CD4-positive, alpha-beta T cell treated with Interleukin-17A for 4 hours (primary cell): ENCODE results near the gene TPMT.
A peak's percentile ranks its signal among the peaks of the same experiment; 100 is the strongest.
"Not testable (repeated sequence)": the region's sequence is repeated elsewhere in the genome, so short reads cannot be mapped to it uniquely, and the experiment has no call there.

Source experiments
- DNase-seq: peaks from one replicate; pipeline ENCODE4 v3.0.0-alpha.2; 2020; ENCODE audit warnings: mixed read lengths

Gene TPMT

DNA sequence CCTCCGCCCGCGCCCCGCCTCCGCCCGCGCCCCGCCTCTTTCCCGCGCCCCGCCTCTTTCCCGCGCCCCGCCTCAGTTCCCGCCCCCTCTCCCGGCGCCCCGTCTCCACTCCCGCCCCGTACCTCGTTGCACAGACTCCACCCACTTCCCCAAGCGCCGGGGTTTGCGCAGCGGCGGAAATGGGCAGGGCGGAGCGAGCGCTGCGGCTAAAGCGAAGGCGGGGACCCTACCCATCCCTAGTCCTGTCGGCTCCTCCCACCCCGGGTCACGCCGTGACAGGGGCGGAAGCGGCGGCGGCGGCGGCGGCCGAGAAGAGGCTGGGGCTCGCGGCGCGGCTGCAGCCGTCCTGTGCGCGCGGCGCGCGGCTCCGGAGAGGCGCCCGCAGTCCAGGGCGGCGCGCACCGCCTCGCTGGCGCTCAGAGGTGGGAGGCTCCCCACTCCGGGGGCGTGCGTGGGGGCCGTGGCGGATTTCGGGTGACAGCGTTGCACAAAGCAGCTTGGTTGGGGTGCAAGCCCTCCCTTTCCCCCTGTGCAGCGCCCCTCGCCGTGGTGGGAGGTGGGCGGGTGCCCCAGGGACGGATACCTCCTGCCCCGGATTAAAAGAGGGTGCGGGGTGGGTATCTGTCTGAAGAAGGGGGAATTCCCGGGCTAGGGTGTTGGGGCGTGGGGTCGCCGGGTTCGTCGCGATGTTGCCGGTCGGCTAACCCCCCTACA, 430 bp upstream of the TPMT start, which contains the start of gene KDM1B:
KDM1B (plus strand) TSS at position 273 of the 714 bp plus-strand sequence. CDS start 4,474 bp downstream, outside the sequence.
- peak; percentile 98 for DNase-seq

DNA sequence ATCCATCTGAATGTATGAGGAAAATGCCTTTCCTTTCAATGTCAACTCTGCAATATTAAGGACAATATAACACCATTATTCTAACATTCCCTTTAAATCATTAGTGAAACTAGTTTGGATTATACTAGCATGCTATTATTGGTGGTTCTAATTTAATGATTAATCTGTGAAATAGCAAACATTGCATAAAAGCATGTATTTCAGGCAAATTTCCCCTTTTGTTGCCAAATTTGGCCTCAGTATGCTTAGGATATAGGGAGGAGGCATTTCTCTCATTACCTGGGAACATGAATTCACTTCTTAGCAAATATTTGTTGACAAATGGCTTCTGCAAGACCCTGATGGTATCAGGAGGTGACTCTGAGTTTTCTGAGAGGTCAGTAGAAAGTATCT, 1.6 kb downstream of the TPMT start:
- no peak for DNase-seq

DNA sequence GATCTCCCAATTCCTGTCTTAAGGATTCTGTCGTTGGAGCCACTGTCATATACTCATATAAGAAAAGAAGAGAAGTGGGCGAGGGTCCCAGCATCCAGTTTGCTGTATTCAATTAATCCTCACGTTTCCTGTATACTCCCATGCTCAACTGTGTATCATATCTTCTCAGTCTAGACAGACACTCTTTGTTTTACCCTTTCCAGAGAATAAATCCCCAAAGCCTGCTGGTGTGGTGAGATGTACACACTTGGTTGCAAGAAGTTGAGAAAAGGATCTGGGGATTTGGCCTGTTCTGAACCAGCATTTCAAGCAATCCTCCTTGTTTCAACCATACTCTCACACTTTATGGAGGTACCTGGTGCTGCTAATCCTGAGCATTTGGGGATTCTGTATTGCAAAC, 3.1 kb downstream of the TPMT start:
- DNase-seq, result no peak

DNA sequence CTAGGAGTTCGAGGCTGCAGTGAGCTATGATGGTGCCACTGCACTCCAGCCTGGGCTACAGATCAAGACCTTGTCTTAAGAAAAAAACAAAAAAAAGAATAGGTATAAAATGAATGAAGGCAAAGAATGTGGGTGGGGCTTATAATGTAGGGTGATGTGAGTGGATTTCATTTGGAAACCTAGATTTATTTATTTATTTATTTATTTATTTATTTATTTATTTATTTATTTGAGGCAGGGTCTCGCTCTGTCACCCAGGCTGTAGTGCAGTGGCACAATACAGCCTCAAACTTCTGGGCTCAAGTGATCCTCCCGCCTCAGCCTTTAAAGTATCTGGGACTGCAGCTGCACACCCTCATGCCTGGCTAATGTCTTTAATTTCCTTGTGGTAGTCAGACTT, 3.5 kb downstream of the TPMT start:
- DNase-seq, result not testable (repeated sequence)

DNA sequence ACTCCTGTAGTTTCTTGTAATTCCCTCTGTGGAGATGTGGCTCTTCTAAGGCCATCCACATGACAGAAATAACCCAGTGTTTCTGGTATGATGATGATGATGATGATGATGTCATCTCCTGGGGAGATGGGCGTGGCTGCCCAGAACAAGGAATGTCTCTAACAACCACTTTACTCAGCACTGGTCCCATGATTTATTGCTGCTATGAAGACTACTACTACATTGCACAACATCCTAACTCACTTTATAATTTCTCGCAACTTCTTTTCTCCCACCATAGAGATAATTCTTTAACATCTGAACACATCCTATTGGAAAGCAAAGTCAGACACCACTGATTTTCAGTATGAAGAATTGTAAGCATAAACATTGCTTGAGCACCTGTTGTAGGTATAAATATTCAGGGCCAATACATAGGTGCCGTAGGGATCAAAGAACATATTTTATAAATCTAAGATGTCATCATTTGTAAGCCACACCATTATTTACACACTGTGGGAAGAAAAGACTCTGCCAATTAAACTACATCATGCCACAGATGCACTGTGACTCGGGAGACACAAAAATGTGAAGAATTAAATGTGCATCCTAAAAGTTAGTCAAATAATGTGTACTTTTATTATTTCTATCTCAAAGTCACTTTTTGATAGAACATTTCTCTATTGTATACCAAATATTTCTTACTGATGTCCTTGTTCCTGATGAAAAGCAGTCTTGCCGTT, 6.4 kb downstream of the TPMT start:
- DNase-seq, result no peak

DNA sequence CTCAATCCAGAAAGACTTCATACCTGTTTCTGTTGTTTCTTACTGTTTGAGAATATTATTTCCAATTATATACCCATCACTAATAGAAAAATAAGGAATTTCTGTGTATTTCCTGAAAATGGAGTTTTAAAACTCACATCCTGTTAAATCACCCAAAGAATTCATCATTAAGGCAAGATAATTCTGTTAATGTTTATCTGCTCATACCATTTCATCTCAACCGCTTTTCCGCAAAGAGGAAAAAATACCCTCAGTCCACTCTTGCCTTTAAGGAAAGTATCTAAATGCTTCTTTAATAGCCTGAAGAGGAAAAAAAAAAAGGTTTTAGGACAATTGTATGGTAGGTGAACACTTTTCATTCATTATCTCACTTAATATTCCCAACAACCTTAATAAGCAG, 7.3 kb downstream of the TPMT start:
- DNase-seq, result no peak

DNA sequence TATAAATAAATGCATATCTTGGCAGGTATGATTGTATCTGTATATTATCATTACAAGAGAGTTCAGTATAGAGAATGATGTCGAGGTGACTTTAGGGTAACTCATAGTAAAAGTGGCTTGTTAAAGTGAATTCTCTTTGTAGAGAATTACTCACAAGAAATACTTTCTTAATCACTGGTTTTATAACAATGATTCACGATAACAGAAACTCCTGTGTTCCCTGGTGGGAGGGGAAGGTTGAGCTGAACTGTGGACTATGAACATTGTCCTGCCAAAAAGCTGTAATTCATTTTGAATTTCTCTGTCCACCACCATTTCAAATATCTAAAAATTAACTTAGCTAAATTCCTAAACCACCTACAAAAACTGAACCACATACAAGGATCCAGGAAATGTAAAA, 7.7 kb downstream of the TPMT start:
- DNase-seq, result no peak

DNA sequence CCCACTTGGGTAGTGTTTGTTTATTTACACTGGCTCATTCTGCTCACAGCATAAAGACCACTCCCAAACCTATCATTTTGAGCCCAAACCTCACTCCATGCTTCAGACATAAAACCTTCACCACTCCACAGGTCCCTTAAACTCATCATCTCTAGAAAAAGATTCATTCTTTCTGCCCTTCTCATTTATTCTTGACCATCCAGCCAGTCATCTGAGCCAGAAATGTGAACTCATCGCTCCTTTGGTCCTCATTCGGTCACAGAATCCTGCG, 12.4 kb downstream of the TPMT start:
- no peak for DNase-seq

DNA sequence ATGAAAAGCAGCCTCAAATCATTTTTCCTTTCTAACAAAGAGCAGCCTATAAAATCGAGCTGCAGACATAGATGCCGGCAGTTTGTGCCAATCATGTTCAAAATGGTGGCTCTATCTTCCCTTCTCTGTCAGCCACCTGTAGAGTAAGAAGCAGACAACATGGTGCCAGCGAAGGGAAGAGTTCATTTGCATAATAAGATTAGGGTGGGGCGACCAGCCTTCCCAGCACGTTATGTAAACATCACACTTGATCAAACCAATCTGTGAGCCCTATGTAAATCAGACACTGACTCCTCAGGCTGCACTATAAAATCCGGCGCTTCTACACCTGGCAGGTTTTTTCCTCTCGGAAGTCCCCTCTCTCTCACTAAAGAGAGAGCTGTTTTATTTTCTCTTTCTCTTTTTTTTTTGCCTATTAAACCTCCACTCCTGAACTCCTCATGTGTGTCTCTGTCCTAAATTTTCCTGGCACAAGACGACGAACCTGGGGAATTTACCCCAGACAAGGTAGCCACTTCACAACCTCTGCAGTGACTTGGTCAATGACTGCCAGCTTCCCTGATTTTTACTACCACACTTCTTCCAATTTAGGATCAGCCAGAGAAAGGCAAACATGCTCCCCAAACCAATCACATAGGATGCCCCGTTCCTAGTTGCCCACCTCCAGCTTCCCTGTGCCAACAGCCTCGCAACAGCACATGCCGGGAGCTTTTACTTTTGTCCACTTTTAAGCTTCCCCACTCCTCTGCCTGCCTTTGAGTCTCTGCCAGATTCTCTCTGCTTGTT, 12.9 kb downstream of the TPMT start:
- DNase-seq, result no peak

DNA sequence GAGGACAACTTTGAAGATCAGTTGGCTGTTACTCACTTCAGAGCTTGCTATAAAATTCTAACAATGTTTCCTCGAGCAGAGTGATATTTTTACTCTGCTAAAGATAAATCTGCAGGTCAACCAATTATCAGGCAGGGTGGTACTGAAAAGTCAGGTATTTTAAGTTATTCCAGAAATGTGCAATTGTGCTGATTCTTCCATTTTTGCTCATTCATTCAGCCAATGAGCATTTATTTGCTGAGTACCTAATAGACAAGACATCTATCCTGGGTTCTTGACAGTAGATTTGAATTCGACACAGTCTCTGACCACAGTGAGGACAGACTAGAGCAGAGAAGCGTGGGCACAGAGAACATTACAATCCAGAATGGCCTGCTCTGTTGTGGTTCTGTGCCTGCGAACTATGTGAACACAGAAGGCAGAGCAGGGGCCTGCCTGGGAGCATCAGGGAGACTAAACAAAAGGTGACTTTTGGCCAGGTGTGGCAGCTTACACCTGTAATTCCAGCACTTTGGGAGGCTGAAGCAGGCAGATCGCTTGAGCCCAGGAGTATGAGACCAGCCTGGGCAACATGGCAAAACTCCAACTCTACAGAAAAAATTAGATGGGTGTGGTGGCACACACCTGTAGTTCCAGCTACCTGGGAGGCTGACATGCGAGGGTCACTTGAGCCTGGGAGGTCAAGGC, 14.8 kb downstream of the TPMT start:
- DNase-seq, result no peak

DNA sequence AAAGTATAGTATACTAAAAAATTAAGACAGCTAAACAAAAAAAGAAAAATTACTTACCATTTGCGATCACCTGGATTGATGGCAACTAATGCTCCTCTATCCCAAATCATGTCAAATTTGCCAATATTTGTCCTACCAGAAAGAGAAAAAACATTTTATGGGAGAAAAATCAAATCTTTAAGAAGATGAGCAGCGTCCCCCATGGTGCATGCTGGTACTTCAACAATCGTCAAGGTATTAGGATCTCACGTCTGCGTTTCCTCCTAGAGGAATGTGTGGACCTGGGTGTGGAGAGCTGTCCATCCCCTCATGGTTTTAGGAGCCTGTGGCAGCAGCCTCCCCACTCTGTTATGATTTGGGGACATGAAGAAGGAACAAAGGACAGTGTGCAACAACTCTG, 16.0 kb downstream of the TPMT start:
- DNase-seq, result no peak

DNA sequence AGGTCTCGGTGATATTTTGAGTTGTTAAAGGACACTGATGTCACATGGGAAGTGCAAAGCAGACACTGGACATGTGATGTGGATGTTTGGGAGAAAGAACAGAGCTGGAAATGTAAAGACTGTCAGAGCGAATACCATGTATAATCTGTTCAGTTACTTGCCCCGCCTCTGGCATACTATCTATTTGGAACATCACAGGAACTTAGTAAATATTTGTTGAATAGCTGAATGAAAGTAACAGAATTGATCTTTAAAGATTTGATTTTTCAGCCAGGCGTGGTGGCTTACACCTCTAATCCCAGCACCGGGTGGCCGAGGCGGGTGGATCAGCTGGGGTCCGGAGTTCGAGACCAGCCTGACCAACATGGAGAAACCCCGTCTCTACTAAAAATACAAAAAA, 18.6 kb downstream of the TPMT start:
- no peak for DNase-seq

DNA sequence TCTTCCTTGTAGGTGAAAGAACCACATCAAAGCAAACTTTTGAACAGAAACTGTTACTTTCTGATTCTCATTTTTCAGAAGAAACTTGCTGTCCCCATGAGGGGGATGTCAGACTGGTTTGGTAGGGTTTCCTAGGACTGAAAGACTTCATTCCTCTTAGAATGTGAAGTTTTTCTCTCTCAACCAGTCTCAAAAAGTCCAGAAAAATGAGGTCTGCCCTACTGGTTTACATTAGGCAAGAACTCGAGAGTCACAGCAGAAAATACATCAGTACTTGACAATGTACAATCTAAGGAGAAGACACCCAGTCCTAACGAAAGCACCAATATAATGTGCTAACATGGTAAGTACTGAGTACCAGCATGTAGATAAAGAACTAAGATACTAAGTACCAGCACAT, 19.7 kb downstream of the TPMT start:
- no peak for DNase-seq

DNA sequence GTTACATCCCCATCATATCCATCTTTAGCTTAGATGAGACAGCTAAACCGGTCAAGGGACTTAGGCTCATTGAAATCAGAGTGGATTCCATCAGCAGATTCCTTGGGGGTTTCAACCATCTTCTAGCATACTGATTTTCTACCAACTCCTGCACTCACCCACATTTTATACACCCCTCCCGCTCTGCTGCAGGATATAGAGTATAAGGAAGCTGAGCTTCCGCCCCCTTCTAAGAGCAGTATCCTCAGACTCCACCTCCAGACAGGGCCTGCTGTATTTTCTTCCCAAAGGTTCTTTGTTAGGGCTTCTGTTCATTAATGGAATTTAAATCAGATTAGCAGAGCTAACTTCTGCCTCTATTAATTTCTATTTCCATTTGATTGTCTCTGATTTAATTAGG, 22.5 kb downstream of the TPMT start:
- no peak for DNase-seq

DNA sequence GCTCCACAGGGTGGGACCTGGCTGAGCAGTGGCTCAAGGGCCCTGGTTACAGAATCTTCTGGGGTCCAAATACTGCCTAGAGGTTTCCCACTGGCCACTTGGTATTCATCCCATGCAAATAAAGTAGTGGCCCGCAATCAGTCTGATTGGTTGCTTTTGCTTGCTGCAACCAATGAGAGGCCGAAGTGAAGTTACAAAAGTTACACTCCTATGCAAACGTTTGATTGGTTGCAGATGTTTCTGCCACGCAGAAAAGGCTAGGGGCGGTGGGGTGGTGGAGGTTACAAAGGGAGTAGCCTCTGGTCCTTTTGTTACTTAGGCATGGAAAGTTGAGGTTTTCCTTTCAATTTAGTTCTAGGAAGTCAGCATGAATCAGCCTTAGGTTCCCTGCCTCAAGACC, 28.8 kb downstream of the TPMT start:
- DNase-seq, result no peak

DNA sequence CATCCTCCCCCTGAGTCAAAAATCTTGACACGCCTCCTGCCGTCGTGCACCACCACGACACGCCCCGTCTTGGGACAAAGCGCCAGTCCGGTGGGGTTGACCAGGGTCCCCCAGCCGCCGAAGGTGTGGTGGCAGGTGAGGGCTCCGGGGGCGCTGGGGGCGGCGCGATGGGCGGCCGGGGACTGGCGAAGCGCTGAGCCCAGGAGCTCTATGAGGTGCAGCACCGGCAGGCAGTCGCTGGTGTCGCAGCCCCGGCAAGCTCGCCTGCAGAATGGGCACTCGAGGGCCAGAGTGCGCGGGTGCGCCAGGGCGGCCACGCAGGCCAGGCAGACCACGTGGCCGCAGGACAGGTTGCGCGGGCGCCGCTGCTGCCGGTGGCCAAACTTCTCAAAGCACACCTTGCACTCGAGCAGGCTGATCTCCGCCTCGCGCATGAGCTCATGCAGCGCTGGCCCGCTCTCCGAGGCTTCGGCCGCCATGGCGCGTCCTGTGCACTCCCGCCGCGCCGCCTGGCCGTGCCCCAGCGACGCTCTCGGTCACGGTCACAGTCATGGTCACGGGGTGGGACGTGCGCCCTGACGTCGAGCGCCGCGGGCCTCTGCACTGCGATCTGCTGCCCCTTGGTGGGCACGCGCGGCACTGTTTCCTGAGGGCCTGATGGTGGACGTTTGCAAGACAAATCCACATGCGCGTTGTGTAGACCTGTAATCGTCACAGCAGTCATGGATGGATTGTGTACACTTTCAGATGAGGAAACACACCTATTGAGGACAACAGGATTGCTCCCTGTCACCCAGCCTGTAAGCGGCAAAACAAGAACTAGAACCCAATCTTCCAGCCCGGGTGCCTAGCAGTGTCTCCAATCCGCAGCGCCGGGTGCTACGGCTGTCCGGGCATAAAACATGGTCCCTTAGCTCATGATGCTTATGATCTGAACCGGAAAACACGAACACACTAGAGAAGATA, 32.5 kb downstream of the TPMT start, which contains the start of gene NHLRC1:
NHLRC1 (minus strand) TSS at position 550 of the 966 bp plus-strand sequence; CDS start at position 479, 71 bp downstream.
- DNase-seq, result peak; percentile 74

DNA sequence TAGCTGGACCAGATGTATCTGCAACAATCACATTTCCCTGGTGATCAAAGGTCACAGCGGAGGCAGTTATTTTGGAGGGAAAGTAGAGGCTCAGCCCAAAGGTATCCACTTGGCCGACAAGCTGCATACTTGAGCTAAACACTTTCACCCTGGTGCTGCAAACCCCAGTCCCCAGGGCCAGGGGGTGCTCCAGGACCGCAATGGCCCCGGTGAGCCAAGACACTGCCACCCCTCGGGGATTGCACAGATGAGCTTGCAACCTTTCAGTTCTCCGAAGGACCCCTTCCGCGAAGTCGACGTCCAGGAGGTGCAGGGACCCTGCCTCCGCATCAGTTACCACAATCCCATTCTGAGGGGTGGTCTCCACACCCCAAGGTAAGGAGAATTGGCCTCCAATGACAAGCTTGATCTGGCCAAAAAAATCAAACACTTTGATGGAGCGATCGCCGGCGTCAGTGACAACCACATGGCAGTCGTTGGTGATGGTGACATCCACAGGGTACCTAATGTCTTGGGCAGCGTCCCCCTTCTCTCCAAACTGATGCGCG, 33.2 kb downstream of the TPMT start:
- DNase-seq, result no peak

DNA sequence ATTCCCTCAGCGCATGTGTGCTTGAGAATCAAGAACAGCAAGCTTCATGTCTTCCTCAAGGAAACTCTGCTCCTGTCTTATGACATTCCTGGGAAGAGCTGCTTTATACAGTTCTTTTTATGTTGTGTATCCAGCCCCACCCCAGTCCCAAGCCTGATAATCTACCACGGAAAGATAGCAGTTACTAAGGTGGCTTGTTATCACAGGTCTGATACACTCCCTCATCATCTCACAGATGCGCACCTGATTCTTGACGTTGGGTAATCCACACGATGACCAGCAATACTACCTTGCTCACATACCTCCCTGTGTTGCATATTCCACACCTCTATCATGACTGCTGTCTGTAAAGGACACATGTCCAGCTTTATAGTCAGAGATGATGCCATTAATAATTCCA, 35.6 kb downstream of the TPMT start:
- no peak for DNase-seq

DNA sequence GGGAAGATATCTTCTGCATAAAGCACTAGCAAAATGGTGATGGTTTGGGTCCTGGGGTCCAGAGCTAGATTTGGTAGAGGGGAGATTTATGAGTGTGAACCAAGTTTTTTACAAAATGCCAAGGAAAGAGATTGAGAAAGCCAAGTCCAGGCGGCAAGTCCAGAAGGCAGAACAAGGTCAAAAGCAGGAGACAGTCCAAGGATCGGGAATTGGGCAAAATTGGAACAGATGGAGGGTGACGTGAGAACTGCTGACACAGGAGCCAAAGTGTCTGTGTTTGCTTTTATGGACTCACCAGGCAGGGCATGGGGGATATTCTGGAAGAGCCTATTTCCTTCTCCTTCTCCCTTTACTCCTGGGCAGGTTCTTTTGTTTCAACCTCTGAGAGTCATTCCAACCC, 36.5 kb downstream of the TPMT start:
- no peak for DNase-seq

DNA sequence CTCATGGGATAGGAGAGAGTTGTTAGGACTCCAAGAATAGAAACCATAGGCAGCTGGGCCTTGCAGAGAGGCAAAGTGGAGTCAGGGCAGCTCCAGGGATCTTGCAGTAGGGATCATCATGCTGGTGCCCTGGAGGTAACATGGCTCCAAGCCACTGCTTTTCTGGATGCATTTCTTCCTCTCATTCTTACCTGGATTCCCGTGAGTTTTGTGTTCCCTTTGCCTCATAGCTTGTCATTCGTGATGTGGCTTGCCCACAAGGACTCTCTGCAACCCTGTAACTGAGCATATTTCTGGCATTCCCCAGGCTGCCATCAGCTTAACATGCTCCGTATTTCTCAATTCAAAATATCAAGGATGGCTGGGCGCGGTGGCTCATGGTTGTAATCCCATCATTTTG, 37.7 kb downstream of the TPMT start:
- no peak for DNase-seq

DNA sequence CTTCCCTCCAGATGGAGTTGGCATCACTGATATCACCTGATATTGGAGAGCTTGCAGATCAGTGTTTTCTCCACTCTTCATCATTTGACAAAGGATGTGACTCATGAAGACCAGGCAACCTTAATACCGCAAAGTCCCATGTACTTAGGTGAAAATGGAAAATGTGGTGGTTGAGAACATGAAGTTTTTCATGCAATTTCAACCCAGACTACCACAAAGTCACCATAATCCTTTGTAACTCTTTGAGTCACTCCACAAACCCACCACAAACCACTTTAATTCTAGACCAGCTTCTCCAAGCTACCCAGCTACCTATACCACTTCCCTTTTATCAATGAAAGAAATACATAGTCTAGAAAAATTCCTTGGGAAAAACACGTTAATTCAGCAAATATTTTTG, 39.5 kb downstream of the TPMT start:
- no peak for DNase-seq

DNA sequence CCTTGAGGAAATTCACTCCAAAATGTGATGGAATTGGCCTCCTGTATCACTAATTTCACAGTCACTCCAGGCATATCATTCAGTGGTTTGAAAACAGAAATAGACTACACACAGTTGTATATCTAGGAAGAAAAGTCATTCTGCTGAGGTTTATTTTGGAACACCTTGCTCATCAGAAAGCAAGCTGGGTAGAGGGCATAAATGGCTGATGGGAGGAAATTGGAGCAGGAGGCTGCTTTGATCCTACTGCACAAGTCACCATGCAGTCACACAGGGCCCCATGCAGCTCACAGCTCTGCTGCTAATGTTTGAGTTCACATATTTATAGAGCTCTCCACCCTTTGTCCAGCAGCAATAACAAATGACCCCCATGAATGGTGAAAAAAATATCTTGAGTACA, 44.7 kb downstream of the TPMT start:
- DNase-seq, result no peak
